GM18870 (cell line): ENCODE results near the gene GRAP2.
"Not testable (repeated sequence)": the region's sequence is repeated elsewhere in the genome, so short reads cannot be mapped to it uniquely, and the experiment has no call there.

Source experiments
- ATAC-seq: cut with Tn5 transposase; IDR thresholded peaks from one replicate; pipeline ENCODE4 v1.9.1; 2021; ENCODE audit warnings: moderate library complexity; ENCODE audit not compliant: unreplicated experiment

GRAP2 gene

DNA sequence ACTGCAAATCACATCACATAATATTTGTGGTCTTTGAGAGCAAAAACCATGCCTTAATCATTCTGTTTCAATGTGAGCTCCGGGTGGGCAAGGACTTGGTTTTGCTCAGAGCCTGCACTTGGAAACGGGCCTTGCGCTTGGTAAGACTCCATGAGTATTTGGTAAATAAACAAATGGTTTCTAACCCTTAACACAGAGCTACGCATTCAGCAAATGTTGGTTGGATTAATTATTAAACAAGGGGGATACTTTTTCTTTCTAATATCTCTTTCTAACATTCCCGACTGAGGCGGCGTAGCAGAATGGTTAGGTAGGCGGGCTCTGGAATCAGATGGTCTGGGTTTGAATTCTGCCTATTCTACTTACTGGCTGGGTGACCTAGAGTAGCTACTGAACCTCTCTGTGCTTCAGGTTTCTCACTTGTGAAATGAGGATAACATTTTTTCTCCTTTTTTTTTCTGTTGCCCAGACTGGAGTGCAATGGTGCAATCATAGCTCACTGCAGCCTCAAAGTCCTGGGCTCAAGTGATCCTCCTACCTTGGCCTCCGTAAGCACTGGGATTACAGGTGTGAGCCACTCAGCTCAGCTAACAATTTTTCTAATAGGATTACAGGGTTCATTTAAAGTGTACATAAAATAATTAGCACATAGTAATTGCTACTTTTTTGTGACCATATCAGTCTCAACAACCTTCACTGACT lies 90.4 kb downstream of the GRAP2 start:
- ATAC-seq: no peak

DNA sequence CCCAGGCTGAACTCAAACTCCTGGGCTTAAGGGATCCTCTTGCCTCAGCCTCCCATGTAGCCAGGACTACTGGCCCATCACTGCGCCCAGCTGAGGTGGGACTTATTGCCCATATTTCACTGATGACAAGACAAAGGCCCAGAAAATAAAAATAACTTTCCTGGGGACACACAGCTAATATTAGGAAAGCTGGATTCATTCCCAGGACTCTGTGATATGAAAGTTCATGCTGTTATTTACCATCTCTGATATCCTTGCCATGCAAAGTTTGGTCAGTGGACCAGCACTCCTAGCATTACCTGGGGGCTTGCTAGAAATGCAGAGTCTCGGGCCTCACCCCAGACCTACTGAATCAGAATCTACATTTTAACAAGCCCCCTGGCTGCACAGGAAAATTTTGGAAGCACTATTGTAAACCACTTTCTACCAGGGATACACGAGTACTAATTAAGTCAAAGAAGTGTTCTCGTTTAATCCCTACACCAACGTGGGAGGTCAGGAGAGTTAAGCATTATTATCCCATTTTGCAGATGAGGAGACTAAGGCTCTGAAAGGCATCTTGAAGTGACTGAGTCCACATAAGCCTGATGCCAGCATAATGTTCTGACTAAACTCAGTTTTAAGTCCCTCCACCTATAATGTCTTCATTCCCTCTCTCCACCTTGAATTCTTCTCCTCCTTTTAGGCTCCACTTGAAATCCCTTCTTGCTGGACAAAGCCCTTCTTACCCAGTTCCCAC lies 91.4 kb downstream of the GRAP2 start:
- no peak for ATAC-seq

DNA sequence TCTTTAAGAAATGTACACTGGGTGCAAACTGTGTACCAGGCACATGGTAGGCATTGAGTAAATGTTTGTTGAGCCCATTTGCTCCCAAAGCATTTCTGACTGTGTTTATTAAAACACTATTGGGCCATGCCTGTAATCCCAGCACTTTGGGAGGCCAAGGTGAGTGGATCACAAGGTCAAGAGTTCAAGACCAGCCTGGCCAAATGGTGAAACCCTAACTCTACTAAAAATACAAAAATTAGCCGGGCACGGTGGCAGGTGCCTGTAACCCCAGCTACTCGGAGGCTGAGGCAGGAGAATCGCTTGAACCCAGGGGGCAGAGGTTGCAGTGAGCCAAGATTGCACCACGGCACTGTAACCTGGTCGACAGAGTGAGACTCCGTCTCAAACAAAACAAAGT lies 92.0 kb downstream of the GRAP2 start:
- ATAC-seq: not testable (repeated sequence)

DNA sequence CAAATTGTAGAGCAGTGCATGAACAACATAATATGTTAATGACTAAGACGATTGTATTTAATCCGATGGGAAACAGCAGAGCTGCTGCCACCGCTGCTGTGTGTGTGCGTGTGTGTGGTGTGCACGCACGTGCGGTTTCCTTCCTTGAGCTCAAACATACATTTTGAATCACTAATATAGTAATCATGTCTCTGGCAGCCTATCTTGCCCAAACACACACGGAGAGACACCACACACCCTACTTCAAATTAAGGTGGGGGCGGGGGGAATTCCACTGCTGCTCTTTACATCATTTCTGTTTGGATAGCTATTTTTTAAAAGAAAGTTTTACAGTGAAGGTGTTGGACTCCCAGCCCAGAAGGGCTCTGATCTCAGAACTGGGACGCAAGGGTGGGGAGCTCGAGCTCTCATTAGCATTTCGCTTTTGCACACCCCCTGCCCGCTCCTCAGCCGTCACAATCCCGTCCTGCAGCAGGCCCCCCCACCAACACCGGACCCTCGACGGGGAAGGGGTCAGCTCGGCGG lies 93.2 kb downstream of the GRAP2 start:
- ATAC-seq: no peak

GRCh38 chr22:39994566-39995392 lies 93.9 kb downstream of the GRAP2 start, which contains the start of gene FAM83F:
FAM83F (plus strand) TSS chr22:39994954; CDS start chr22:39995043, 89 bp downstream.
- ATAC-seq: no peak

DNA sequence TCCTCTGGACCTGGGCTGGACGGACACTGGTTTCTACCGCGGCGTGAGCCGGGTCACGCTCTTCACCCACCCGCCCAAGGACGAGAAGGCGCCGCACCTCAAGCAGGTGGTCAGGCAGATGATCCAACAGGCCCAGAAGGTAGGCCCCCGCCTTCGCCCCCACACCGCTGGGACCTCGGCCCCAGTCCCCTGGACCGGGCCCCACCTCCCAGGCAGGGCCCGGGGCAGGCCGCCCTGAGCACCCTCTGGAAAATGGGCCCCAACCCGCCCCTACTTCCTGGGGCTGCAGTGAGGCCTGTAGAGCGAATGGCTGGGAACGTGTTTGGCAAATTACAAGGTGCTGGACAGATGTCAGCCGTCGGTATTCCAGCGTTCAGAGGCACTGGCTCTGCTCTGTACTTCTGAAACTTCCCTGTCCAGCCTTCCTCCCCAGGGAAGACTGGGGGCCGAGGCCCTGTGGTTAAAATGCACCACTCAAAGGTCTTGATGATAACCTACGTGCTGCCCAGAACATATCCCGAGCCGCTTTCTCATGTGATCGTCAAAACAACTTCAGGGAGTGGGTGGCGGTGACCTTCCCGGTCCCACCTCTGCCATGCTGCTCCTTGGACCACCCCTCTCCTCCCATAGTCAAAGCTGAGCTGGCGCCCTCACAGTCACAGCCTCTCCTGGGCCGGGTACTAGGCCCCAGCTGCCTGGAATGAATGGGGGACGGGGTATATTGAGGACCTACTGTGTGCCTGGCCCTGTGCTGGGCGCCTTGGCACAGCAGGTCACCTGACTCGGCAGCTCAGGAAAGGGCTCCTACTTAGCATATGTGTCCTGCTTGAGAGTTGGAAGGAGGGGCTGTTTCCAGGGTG lies 94.7 kb downstream of the GRAP2 start:
- ATAC-seq: no peak

DNA sequence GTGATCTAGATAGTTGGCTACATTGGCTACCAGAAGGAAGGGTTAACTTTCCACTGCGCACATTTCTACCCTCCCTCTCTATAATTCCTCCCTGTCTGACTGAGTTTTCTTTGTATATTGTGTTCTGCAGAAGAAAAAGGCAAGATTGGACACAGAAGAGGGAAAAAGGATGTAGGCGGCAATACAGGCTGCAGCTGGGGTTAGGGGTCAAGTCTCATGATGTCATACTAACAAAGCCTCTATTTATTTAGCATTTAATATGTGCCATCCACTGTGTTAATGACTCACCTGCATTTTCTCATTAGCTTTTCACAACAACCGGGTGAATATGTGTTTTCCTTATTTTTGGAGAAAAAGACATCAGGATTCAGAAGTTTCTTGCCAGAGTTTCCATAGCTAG lies 95.8 kb downstream of the GRAP2 start:
- no peak for ATAC-seq

GRCh38 chr22:39997421-39997820 lies 96.5 kb downstream of the GRAP2 start:
- no peak for ATAC-seq

DNA sequence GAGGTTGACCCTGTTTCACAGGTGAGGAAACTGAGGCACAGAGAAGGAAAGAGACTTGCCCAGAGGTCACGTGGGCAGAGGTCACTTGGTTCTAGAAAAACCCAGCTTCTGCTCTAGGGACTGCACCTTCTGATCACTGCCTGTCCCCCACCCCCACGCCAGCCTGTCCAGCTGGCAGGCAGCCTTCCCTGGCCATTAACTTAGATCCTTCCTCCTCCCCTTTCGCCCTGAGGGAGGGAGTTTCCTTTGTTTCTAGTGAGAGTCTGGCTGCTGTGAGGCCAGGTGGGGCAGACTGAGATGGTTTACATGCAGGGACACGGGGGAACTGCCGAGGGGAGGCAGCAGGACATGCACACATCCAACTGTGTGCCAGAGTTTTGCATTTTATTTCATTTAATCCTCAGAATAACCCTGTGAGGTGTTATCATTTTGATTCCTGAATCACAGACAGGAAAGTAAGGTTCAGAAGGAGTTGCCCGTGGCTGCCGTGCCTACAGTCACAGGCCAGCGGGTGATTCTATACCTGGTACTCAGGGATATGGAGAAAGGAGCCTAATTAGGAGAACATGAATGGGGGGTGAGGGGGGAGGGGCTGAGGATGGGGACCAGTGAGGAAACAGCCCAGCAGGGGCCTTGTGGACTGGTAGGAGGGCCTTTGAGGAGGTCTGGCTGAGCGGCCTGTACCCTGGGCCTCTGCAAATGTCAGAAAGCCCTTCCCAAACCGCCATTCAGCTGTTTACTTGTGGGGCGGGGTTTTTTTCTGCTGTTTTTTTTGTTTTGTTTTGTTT lies 97.2 kb downstream of the GRAP2 start:
- ATAC-seq: no peak

DNA sequence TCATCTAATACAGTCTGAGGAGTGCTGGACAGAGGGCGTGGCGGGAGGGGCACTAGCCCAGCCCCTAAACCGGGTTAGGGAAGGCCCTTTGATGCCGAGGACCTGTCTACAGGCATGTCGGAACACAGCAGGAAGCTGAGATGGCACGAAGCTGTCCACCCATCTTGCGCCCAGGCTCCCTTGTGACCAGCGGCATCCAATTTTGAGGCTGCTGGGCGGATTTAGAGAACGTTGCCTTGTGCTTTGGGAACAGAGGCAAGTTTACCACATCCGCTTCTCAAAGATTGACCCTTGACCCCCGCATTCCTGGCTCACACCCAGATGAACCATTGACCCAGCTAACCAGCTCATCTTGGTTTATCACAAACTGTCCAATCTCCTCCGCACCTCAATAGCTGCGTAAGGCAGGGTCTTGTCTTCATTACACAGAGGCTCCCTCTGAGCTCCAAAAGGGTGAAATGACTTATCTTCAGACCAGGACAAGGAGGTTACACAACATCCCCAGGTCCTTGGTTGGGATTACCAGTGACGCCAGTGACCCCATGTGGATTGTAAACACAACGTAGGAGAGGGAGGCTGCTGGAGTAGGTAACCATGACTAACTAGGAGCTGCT lies 98.4 kb downstream of the GRAP2 start:
- ATAC-seq: no peak

DNA sequence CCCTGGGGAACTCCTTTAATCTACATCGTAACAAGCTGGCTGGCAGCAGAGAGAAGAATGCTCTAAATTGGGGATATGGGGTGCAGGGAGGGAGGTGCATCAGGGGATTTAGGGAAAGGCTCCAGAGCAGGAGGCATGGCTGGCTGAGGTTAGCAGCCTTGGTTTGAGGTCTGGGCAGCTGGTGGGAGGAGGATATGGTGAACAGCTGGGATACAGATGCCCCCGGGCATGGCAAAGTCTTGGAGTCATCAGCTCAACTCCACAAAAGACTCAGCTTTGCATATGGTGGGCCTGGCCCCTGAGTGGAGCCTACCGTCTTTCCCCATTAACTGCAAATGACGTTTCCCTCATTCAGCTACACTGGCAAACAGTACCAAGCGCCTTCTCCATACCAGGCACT lies 99.3 kb downstream of the GRAP2 start:
- no peak for ATAC-seq

- no peak for ATAC-seq
Measured at GRCh38 chr22:40001106-40001505, 100.2 kb downstream of the GRAP2 start.

DNA sequence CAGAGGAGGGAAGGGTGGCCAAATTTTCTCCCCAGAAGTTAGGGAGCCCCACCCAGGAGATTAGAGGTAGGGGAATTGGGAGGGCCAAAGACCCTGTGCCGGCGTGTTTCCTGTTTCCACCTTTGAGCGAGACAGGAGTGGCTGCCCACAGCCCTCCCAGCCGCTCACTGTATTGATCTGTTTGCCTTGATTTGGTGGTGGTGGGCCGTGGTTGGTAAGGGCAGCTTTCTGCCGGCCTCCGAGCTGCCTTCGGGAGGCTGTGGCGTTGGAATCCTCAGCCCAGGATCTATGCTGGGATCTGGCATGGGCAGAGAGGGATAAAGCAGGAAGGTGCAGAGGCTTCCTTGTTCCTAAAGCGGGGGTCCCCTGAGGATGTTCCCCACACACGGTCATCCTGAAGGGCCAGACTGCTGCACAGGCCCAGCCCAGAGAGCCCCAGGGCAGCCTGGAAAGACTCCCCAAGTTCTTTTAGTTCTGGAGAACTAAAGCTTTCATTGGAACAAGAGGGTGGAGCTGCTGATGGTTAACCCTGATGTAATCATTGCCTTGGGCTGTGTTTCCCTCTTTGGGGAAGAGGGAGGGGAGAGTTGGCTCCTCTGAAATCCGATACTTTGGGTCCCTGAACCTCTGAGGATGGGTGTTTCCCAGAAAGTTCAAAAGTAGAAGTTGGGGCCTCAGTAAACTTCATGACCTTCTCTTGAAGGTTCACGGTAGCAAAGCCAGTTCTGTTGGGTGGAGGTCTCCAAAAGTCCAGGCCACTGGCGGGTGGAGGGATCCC lies 101.1 kb downstream of the GRAP2 start:
- ATAC-seq: no peak

- ATAC-seq: no peak
Measured at GRCh38 chr22:40002935-40003715, 102.2 kb downstream of the GRAP2 start.

- ATAC-seq: no peak
Measured at GRCh38 chr22:40004836-40005235, 104.0 kb downstream of the GRAP2 start.

GRCh38 chr22:40006641-40007040 lies 105.8 kb downstream of the GRAP2 start:
- no peak for ATAC-seq

GRCh38 chr22:40007853-40008710 lies 107.2 kb downstream of the GRAP2 start:
- no peak for ATAC-seq
